HTERT RPE-1 (cell line): ENCODE data around the gene PIGB.
"Not testable (repeated sequence)": the region's sequence is repeated elsewhere in the genome, so short reads cannot be mapped to it uniquely, and the experiment has no call there.

ENCODE experiments used
- in situ Hi-C: fragments of 300-500 bp; cut with MboI; formaldehyde crosslinking; loops from 4 replicates; pipeline ENCODE4 v1.14.3; 2020; ENCODE audit warnings: low sequenced_read_pairs

Gene PIGB

DNA sequence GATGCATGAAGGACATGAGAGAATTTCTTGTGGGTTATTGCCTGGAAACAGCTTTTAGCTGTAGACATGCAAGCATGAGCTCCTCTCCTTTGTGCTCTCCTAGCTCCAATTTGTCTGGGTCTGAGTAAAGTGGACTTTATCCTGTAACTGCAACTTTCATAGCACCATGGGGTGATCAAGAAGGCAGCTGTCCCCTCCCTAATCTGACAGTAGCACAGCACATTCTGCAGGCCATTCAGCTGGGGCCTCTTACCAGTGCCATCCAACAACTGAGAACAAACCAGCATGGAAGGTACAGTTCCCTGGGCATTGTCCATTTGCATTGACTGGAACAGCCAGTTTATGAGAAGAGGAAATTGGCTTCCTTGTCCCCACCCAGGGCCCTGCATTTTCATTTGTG, 21.7 kb upstream of the PIGB start:
- in situ Hi-C loops = no loop called here

DNA sequence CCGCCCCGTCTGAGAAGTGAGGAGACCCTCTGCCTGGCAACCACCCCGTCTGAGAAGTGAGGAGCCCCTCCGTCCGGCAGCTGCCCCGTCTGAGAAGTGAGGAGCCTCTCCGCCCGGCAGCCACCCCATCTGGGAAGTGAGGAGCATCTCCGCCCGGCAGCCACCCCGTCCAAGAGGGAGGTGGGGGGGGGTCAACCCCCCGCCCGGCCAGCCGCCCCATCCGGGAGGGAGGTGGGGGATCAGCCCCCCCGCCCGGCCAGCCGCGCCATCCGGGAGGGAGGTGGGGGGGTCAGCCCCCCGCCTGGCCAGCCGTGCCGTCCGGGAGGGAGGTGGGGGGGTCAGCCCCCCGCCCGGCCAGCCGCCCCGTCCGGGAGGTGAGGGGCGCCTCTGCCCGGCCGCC, 16.2 kb upstream of the PIGB start:
- in situ Hi-C loops = not testable (repeated sequence)

DNA sequence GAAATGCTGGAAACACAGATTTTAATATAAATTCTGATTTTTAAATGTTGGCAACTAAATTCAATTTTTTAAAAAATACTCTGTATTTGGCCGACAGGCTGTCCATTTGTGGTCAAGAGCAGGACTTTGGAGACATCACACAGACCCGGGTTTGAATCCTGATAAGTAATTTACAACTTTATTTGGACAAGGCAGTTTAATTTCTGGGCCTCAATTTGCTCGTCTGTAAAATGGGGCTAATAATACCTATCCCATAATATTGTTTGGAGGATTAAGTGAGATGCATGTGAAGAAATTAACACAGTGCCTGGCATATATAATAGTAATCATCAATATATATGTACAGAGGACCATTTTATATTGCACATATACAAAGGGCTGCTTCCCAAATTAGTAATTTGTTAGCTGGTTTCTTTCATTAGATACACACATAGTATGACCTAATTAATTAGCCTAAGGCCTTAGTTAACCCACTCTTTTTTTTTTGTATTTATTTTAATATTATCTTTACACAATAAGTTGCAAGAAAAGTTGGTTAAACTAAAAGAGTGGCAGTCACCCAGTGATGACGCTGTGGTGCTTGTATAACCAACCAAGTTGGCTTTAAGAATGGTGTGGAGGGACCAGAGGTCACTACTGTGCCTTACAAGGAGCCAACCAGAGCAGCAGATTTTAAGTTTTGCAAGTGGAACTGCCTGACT, 665 bp downstream of the PIGB start:
- in situ Hi-C loops = no loop called here

DNA sequence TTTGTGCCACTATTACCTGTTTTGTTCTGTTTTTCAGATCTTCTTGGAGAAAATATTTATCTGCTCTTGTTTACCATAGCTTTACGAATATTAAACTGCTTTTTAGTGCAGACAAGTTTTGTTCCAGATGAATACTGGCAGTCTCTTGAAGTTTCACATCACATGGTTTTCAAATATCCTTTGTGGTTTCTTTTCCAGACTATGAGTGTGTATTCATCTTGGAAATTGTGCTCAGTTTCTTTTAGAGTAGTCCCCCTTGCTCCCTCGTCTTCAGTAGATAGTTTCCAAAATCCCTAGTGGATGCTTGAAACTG, 1.2 kb downstream of the PIGB start:
- in situ Hi-C loops = no loop called here

DNA sequence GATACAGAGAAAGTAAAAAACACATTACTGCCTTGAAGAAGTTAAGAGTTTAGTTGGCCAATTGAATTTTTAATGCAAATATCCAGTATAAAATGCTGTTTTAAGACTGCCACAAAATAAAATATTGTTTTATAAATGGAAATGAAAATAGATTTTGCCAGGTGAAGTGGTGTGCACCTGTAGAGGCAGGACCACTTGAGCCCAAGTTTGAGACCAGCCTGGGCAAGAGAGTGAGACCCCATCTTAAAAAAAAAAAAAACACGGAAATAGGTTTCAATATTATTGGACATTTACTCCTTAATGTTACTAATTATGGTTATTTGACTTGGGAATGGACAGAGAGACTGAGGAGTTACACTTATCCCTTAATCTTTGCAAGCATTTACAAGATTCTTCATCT, 1.9 kb downstream of the PIGB start:
- in situ Hi-C loops = no loop called here

DNA sequence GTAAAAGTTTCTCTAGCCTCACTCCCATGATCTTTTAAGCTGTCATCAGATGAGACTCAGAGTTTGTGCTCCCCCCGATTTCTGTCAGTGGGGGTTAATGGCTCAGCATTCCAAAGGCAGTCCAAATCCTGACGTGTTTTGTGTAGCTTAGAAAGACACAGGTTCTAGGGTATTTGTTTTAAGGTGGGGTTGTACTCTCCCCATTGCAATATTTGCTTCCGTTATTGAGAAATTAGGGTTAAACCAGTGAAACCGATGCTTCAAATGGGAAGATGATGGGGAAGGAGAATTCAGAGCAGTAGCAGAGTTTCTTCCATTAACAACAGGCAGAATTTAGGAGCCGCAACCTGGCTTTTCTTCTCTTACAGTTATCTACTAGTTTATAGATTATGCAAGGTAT, 3.4 kb downstream of the PIGB start:
- in situ Hi-C loops = no loop called here

DNA sequence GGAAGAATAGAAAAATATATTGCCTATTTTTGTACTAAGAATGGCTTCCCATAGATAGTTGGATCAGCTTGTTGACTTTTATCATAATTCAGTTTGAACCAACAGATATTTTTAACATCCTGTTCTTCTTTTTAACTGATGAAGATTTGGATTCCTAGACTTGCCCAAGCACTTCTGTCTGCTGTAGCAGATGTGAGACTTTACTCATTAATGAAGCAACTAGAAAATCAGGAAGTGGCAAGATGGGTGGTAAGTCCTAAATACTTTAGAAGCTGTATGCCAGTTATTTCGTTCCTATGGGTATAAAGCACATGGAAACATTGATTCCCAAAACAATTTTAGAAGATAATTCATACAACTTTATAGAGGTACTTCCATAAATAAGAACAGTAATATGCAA, 8.4 kb downstream of the PIGB start:
- in situ Hi-C loops = no loop called here

DNA sequence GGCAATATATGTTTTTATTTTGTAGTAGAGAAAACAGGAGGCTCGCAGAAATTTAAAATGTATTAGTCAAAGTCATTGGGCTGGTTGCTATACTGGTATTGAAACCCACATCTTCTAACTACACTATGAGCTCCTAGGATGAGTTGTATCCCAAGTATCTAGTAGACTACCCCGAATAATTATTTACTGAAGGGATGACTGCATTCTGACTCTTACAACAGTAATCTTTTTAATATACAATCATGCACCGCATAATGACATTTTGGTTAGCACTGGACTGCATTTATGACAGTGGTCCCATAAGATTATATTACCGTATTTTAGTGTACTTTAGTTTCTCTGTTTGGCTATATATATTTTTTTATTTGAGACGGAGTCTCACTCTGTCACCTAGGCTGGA, 15.3 kb downstream of the PIGB start:
- in situ Hi-C loops = no loop called here

DNA sequence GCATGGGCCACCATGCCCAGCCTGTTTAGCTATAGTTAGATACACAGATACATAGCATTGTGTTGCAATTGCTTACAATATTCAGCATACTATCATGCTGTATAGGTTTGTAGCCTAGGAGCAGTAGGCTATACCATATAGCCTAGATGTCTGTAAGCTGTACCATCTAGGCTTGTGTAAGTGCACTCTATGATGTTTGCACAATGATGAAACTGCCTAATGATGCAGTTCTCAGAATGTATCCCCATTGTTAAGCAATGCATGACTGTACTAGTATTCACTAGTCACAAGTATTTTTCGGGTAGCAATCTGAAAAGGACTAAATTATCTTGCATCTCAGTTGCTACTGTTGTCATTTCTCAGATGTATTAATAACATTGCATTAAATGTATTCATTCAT, 16.0 kb downstream of the PIGB start:
- in situ Hi-C loops = no loop called here

DNA sequence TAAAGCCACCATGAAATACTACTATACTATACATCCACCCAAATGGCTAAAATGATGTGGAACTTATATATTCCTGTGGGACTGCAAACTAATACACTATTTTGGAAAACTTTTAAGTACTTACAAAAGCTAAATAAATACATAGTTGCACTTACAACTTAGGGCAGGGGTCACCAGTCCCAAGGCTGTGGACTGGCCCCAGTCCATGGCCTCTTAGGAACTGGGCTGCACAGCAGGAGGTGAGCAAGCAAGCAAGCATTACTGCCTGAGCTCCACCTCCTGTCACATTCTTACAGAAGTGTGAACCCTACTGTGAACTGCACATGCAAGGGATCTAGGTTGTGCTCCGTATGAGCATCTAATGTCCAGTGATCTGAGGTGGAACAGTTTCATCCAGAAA, 18.1 kb downstream of the PIGB start:
- in situ Hi-C loops = no loop called here

DNA sequence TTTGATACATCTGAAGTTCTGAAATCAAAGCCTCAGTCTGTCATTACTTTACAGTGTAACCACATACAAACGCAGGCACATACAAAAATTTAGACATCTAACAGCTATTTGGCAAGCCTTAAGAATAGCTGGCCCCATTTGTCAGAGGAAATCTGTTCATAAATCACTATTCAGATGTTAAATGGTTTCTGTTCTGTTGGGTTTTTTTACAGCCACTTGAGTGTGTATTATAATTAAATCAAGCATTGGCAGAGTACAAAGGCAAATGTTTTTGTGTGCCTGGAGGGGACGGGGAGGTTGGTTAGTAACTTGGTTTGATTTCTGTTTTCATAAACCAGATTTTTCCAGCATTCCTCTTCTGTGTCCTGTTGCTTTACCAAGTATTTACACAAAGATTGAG, 24.1 kb downstream of the PIGB start:
- in situ Hi-C loops = no loop called here

DNA sequence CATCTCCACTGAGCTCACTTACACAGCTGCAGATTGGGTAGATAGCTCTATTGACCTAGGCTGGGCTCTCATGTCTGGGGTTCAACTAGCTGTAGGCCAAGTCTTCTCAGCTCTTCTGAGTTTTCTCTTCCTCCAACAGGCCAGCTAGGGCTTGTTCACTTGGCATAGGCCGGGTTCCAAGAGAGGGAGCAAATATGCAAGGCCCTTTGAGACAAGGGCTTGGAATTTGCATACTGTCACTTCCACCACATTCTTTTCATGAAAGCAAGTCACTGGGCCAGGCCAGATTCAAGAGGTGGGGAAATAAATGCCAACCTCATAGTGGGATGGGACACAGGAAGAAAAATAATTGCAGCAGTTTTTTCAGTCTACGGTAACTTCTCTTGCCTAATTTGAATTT, 25.2 kb downstream of the PIGB start:
- in situ Hi-C loops = no loop called here

DNA sequence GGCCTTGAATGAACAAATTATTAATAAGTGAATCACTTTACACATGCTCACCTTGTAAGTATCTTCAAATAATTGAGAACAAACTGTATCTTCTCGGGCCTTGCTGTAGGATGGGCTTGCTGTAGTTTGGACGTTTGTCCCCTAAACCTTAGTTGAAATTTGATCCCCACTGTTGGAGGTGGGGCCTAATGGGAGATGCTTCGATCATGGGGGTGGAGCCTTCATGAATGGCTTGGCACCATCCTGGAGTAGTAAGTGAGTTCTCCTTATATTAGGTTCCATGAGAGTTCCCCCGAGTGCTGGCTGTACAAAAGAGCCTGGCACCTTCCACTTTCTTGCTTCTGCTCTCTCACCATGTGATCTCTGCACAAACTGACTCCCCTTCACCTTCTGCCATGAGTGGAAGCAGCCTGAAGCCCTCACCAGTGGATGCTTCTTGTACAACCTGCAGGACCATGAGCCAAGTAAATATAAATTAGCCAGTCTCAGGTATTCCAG, 29.3 kb downstream of the PIGB start:
- in situ Hi-C loops = no loop called here

DNA sequence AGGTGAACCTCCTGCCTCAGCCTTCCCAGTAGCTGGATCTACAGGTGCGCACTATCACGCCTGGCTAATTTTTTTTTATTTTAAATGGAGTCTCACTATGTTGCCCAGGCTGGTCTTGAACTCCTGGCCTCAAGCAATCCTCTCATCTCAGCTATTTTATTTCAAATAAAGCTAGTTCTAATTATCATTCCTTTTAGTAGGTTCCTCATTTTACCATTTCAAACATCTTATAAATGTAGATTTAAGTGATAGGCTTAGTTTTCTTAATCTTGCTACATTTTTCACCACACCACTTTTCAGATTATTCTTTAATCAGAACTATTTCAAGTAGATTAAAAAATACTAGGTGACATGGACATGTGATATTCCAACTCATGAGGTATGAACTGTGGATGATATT, 30.3 kb downstream of the PIGB start:
- in situ Hi-C loops = no loop called here

DNA sequence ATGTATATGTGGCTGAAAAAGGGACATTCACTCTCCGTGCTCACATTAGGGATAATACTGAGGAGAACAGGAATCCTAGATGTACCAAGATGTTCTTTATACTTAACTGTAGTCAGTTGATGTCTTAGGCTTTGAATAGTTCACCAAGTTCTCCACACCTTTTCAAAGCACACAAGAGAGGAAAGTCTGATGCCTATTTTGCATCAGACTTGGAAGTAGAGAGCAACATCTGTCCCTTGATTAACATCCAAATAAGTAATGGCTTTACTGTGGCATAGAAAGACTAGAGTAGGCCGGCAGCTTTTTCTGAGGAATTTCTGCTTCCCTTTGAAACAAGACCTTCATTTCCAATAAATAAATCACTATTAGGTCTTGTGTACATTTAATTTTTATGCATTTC, 34.0 kb downstream of the PIGB start:
- in situ Hi-C loops = no loop called here

DNA sequence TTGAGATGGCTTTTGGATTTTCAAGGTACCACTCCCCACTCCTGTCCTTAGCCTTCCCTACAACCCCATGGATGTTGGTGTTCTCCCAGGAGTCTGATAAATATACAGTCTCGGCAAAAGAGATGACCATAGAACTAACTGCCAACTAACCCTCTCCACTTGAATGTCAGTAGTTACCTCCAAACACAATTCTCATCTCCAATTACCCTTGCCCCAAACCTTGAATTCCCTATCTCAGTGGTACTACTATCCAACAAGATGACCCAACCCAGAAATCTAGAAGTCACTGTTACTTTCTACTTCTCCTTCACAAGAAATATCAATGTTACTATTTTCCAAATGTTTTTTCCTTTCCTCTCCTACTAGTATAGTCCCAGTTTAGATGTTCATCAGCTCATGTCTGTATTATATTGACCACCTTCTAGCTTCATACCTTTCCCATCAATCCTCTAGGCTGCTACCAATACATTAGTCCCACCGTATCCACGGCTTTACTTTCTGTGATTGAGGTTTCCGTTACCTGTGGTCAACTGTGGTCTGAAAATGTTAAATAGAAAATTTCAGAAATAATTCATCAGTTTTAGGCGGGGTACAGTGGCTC, 38.1 kb downstream of the PIGB start:
- in situ Hi-C loops = no loop called here

DNA sequence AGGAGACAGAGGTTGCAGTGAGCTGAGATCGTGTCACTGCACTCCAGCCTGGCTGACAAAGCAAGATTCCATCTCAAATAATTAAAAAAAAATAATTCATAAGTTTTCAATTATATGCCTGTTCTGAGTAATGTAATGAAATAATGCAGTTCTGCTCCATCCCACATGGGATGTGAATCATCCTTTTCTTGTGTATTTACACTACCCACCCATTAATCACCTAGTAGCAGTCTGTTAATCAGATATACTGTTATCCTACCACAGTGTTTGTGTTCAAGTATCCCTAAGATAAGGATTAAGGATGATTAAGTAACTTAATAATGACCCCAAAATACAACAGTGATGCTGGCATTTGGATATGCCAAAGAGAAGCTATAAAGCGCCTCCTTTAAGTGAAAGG, 38.8 kb downstream of the PIGB start:
- in situ Hi-C loops = no loop called here

DNA sequence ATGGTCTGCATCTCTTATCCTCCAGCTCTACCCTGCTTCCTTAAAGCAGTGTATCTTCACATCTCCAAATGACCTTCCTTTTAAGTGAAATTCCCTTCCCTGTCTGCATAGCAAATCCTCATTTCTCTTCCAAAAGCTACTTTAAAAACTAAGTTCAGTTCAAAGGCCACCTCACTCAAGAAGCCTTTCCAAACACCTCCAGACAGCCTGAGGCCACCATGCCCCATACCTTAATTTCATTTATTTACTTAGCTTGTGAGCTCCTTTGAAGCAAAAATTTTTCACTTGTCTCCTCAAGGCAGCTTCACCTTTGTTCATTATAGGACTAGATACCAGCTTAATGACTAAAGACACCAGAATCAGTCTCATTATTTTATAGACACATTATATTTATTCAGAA, 39.4 kb downstream of the PIGB start:
- in situ Hi-C loops = no loop called here

DNA sequence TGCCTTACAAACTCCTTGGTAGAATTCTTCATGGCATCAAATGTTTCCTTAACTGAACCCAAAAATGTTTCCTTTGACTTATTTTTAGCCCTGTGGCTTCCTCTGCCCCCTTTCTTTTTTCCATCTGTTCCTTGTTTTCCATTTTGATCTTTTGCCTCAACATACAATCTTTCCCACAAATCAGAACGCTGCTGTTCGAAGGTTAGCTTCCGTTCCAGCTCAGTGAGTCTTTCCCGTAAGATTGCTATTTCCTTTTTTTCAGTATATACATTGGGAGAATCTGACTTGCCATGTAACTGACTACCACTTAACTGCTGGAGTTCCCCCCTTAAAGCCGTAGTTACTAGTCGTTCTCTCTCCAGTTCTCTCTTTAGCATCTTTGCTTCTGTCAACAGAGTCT, 41.2 kb downstream of the PIGB start:
- in situ Hi-C loops = no loop called here

DNA sequence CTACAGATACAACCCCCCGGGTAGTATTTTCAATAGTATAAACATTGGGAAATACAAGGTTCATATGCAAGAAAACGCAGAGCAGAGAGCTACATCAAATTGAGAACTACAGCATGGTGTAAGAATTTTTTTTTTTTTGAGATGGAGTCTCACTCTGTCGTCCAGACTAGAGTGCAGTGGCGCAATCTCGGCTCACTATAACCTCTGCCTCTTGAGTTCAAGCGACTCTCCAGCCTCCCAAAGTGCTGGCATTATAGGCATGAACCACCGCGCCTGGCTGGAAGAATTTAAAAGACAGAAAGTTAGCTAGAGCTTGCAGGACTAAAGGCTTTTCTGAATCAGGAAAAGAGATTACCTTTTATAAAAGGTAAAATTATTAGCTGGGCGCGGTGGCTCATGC, 42.0 kb downstream of the PIGB start:
- in situ Hi-C loops = no loop called here

DNA sequence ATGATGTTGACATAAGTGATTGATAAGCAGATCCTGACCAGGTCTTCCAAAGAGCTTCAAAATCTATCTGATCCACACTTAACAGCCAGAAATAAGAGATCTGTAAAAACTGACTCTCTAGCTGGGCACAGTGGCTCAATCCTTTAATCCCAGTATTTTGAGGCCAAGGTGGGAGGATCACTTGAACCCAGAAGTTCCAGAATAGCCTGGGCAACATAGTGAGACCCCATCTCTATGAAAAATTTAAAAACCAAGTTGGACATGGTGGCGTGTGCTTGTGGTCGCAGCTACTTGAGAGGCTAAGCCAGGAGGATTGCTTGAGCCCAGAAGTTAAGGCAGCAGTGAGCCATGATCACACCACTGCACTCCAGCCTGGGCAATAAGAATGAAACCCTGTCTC, 43.6 kb downstream of the PIGB start:
- in situ Hi-C loops = no loop called here

DNA sequence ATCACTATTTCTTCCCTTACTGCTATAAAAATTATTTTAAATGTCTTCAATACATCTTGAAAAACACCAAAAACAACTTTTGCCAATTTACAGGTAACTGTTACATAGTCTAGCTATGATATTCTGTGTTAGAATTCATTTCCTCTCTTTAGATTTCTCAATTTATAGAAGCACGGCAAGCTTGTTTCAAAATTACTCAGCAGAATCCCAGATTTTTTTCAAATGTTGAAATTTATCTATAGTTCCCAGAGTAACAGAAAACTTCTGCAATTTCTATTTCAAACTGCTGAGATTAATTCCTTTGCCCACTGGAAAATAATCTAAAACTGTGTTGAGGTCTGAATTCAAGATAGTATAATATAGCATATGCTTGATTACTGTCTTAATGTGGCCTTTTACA, 48.0 kb downstream of the PIGB start:
- in situ Hi-C loops = no loop called here
